ENCODE data around the gene DNMT3B.

The DNMT3B gene

DNA sequence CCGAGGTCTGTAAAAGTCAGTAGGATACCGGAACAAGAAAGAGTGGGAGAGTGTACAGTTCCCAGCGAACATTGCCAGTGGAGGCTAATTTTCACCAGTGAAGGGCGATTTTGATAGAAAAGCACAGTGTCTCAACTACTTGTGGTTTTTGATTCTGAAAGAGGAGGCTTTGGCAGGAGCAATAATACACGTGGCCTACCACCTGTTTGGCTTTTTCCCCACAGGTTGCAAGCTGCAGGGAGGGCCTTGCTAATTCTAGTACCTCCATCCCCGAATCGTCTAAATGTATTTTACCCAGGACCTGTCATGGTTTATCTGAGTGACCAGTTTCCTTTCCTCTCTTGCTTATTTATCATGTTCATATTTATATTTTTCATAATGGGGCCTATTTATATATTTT, 93.2 kb downstream of the DNMT3B start:
- Histone ChIP-seq H3K27ac (peak overlapping the region; percentile 55), H3K79me2 (ENCODE audit: insufficient read depth, low read depth) (no peaks in the 10 kb centered on the region), H3K27me3 (ENCODE audit: insufficient read depth, low read depth) (no peaks in the 10 kb centered on the region), H4K20me1 (ENCODE audit: insufficient read depth) (no peaks in the 10 kb centered on the region), H3K36me3 (ENCODE audit: insufficient read depth) (0 out of 2 replicates have a peak, but pooled peaks cover 3% of the 10 kb centered on the region), H3K4me2 (peak overlapping the region; percentile 49), H3K4me3 (IDR thresholded peaks at IDR 0.05; ENCODE audit: insufficient read depth, low read depth, low read length) (no peak overlapping the region), H3K9ac (peak overlapping the region; percentile 27; the same call in 1 of the 2 replicates), H2AFZ (ENCODE audit: low read depth) (no peak overlapping the region), H3K4me1 (ENCODE audit: low read depth, poor library complexity, severe bottlenecking) (peaks cover 48% of the 10 kb centered on the region)
- TF ChIP-seq, protein P1, sequence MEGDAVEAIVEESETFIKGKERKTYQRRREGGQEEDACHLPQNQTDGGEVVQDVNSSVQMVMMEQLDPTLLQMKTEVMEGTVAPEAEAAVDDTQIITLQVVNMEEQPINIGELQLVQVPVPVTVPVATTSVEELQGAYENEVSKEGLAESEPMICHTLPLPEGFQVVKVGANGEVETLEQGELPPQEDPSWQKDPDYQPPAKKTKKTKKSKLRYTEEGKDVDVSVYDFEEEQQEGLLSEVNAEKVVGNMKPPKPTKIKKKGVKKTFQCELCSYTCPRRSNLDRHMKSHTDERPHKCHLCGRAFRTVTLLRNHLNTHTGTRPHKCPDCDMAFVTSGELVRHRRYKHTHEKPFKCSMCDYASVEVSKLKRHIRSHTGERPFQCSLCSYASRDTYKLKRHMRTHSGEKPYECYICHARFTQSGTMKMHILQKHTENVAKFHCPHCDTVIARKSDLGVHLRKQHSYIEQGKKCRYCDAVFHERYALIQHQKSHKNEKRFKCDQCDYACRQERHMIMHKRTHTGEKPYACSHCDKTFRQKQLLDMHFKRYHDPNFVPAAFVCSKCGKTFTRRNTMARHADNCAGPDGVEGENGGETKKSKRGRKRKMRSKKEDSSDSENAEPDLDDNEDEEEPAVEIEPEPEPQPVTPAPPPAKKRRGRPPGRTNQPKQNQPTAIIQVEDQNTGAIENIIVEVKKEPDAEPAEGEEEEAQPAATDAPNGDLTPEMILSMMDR (conservative IDR thresholded peaks at IDR 0.05; ENCODE audit: low read depth, low read length): no peak

DNA sequence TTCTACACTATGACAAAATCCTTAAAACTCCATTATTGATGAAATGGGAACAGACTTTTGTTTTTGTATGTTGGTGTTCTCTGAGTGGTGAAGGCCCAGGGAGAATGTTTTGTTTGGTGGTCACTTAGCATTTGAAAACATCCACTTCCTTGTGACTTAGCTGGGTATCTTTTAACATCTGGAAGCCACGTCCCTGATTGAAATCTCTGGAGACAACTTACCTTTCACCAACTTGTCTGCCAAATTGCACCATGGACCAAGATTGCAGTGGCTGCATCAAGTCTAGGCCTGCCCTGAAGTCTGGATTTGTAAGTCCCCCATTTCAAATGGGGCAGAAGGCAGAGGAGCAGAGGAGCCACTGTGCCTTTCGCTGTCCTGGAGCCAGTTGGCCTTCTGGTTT, 96.0 kb downstream of the DNMT3B start:
- H3K79me2 ChIP-seq (ENCODE audit: insufficient read depth, low read depth): no peaks in the 10 kb centered on the region
- no peaks in the 10 kb centered on the region for H3K27me3 ChIP-seq (ENCODE audit: insufficient read depth, low read depth)
- peaks cover 39% of the 10 kb centered on the region for H3K4me1 ChIP-seq (ENCODE audit: low read depth, poor library complexity, severe bottlenecking)
- no peak overlapping the region for H3K9ac ChIP-seq
- TF ChIP-seq, protein P1 (conservative IDR thresholded peaks at IDR 0.05; ENCODE audit: low read depth, low read length): no peak
- no peak overlapping the region for H2AFZ ChIP-seq (ENCODE audit: low read depth)
- no peak overlapping the region for H3K4me2 ChIP-seq
- no peaks in the 10 kb centered on the region for H4K20me1 ChIP-seq (ENCODE audit: insufficient read depth)
- no peaks in the 10 kb centered on the region for H3K36me3 ChIP-seq (ENCODE audit: insufficient read depth)
- no peak overlapping the region for H3K4me3 ChIP-seq (IDR thresholded peaks at IDR 0.05; ENCODE audit: insufficient read depth, low read depth, low read length)
- H3K27ac ChIP-seq: no peak overlapping the region
